Natural killer cell (primary cell): Measurements from ENCODE around the gene MT4. TPM values are rescaled to one million over a fixed set of nuclear protein-coding genes. Genes with fewer than 3 reads are reported as not detected.
"Not testable (repeated sequence)": the region's sequence is repeated elsewhere in the genome, so short reads cannot be mapped to it uniquely, and the experiment has no call there.

ENCODE experiments used
- ATAC-seq, 3 donors: fragments of 150-1000 bp in 2 of 3; fragments of 200-7000 bp in 1 of 3; cut with Tn5 transposase; 1 replicate in 1 of 3; 2 replicates in 2 of 3; pipeline ENCODE4 v1.10.0; 2021; ENCODE audit warnings: mild to moderate bottlenecking in 2 of 3, moderate library complexity in 2 of 3
- DNase-seq, 2 donors: peaks; one replicate each; pipeline versions ENCODE4 v3.0.0 to v3.0.0-alpha.2; 2013 to 2021; ENCODE audit warnings: mixed read lengths in 1 of 2
- H3K27ac ChIP-seq: one replicate; pipeline ENCODE4 v1.5.1; 2013; ENCODE audit warnings: mild to moderate bottlenecking, low read length
- H3K27me3 ChIP-seq: one replicate; pipeline ENCODE4 v1.6.1; 2013; ENCODE audit warnings: low read length; ENCODE audit not compliant: control insufficient read depth, insufficient read depth
- H3K36me3 ChIP-seq: one replicate; pipeline ENCODE4 v1.6.1; 2013; ENCODE audit warnings: low read length; ENCODE audit not compliant: control insufficient read depth, insufficient read depth
- H3K4me1 ChIP-seq: one replicate; pipeline ENCODE4 v1.6.1; 2013; ENCODE audit warnings: low read length; ENCODE audit not compliant: control insufficient read depth, insufficient read depth
- H3K4me3 ChIP-seq: one replicate; pipeline ENCODE4 v1.5.1; 2013; ENCODE audit warnings: low read length
- H3K9me3 ChIP-seq: one replicate; pipeline ENCODE4 v1.6.1; 2013; ENCODE audit warnings: low read length; ENCODE audit not compliant: control insufficient read depth, insufficient read depth
- H3K27ac Mint-ChIP-seq, 2 donors: one replicate each; pipeline ENCODE4 v1.8.0; 2022; ENCODE audit warnings: mild to moderate bottlenecking in 2 of 2, mixed read lengths in 2 of 2, moderate library complexity in 1 of 2
- H3K27me3 Mint-ChIP-seq, 2 donors: one replicate each; pipeline ENCODE4 v1.8.0; 2022; ENCODE audit warnings: low read depth in 2 of 2, mixed read lengths in 2 of 2
- H3K36me3 Mint-ChIP-seq: one replicate; pipeline ENCODE4 v1.8.0; 2022; ENCODE audit warnings: mixed read lengths
- H3K4me1 Mint-ChIP-seq, 2 donors: one replicate each; pipeline ENCODE4 v1.8.0; 2022; ENCODE audit warnings: mixed read lengths in 2 of 2
- H3K4me3 Mint-ChIP-seq: one replicate; pipeline ENCODE4 v1.8.0; 2022; ENCODE audit warnings: mild to moderate bottlenecking, moderate library complexity, mixed read lengths
- H3K9me3 Mint-ChIP-seq, 2 donors: one replicate each; pipeline ENCODE4 v1.8.0; 2022; ENCODE audit warnings: mixed read lengths in 2 of 2
- WGBS: methylation state at CpG from one replicate; pipeline ENCODE4 v1.1.7; 2013; ENCODE audit warnings: missing lambda C conversion rate; ENCODE audit not compliant: insufficient coverage; 5-methylcytosine and 5-hydroxymethylcytosine counted together
- intact Hi-C: fragments of 100-400 bp; cut with micrococcal nuclease; formaldehyde crosslinking; loops from one replicate; pipeline ENCODE4 v1.14.2; 2022
- total RNA-seq, 4 donors: library from RNA; stranded (reverse); fragments of 120-200 nt in 1 of 4; gene quantifications; one replicate each; pipeline versions ENCODE4 v1.2.3 to v1.2.4, GENCODE V29; 2013 to 2022
- TF ChIP-seq, protein P1 (sequence below): fragments of 200-600 bp; IDR thresholded peaks from one replicate; pipeline ENCODE4 v1.8.0; 2022; ENCODE audit warnings: antibody characterized with exemption

MT4 gene
- total RNA-seq, 3 donors from 2014 or later (not counting 1 experiment from before 2014, with no cell fraction given), result not detected

DNA sequence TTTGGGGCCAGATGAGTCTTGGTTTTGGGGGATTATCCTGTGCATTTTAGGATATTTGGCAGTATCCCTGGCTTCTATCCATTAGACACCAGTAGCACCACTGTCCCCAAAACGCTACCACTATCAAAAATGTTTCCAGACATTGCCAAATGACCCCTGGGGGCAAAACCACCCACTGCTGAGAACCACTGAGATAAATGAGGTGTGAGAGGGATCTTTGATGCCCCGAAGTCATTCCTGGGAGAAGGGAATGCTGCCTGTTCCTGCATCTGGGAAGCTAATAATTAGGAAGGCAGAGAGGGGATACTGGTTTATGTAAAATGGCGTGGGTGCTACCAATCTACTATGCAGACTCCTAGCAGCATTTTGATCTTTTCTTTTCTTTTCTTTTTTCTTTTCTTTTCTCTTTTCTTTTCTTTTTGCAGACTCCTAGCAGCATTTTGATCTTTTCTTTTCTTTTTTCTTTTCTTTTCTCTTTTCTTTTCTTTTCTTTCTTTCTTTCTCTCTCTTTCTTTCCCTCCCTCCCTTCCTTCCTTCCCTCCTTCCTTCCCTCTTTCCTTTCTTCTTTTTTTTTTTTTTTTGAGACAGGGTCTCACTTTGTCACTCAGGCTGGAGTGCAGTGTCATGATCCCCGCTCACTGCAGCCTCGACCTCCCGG, 15.6 kb downstream of the MT4 start:
- no peaks in the 10 kb centered on the region for H3K36me3 Mint-ChIP-seq
- H3K36me3 ChIP-seq, result no peaks in the 10 kb centered on the region
- H3K4me1 ChIP-seq, result peaks cover 7% of the 10 kb centered on the region
- no peak for DNase-seq
- no peak for ATAC-seq
- no peak overlapping the region for H3K27ac Mint-ChIP-seq
- H3K27me3 ChIP-seq, result no peaks in the 10 kb centered on the region
- H3K27me3 Mint-ChIP-seq, result peaks cover 0 to 23% of the 10 kb centered on the region in 2 donors
- WGBS, result 90% methylated on average over 4 of the region's 6 CpGs
- no peak overlapping the region for H3K4me3 ChIP-seq
- intact Hi-C loops, result no loop called here
- peaks cover 0 to 4% of the 10 kb centered on the region in 2 donors for H3K4me1 Mint-ChIP-seq
- H3K9me3 ChIP-seq, result no peaks in the 10 kb centered on the region
- no peak overlapping the region for H3K4me3 Mint-ChIP-seq
- H3K27ac ChIP-seq, result no peak overlapping the region
- TF ChIP-seq, protein P1, sequence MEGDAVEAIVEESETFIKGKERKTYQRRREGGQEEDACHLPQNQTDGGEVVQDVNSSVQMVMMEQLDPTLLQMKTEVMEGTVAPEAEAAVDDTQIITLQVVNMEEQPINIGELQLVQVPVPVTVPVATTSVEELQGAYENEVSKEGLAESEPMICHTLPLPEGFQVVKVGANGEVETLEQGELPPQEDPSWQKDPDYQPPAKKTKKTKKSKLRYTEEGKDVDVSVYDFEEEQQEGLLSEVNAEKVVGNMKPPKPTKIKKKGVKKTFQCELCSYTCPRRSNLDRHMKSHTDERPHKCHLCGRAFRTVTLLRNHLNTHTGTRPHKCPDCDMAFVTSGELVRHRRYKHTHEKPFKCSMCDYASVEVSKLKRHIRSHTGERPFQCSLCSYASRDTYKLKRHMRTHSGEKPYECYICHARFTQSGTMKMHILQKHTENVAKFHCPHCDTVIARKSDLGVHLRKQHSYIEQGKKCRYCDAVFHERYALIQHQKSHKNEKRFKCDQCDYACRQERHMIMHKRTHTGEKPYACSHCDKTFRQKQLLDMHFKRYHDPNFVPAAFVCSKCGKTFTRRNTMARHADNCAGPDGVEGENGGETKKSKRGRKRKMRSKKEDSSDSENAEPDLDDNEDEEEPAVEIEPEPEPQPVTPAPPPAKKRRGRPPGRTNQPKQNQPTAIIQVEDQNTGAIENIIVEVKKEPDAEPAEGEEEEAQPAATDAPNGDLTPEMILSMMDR, result no peak
- H3K9me3 Mint-ChIP-seq, result no peaks in the 10 kb centered on the region

DNA sequence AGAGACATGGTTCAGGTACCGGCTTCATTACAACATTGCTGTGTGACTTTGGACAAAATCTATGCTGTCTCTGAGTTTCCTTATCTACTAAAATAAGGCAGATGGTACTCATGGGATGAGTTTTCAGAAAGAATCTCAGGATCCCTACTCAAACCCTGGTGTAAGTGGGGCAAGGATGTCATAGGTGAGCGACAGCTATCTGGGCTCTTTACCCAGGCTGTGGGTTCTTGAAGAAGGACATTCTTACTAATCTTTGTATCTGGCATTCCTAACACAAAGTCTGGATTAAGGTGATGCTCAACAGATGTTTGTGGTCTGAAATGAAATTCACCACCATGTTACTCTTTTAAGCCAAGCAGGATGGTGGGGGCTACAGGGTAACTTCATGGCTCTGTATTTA, 18.0 kb downstream of the MT4 start:
- H3K36me3 Mint-ChIP-seq, H3K9me3 Mint-ChIP-seq, H3K4me3 ChIP-seq, H3K4me3 Mint-ChIP-seq, H3K27me3 ChIP-seq, H3K36me3 ChIP-seq, H3K4me1 Mint-ChIP-seq, ATAC-seq, H3K4me1 ChIP-seq, H3K27ac Mint-ChIP-seq, intact Hi-C loops, H3K27ac ChIP-seq, DNase-seq, H3K9me3 ChIP-seq: not testable (repeated sequence)
- WGBS, result 100% methylated on average over 2 of the region's 2 CpGs
- H3K27me3 Mint-ChIP-seq, result peaks cover 13 to 29% of the 10 kb centered on the region in 2 donors

DNA sequence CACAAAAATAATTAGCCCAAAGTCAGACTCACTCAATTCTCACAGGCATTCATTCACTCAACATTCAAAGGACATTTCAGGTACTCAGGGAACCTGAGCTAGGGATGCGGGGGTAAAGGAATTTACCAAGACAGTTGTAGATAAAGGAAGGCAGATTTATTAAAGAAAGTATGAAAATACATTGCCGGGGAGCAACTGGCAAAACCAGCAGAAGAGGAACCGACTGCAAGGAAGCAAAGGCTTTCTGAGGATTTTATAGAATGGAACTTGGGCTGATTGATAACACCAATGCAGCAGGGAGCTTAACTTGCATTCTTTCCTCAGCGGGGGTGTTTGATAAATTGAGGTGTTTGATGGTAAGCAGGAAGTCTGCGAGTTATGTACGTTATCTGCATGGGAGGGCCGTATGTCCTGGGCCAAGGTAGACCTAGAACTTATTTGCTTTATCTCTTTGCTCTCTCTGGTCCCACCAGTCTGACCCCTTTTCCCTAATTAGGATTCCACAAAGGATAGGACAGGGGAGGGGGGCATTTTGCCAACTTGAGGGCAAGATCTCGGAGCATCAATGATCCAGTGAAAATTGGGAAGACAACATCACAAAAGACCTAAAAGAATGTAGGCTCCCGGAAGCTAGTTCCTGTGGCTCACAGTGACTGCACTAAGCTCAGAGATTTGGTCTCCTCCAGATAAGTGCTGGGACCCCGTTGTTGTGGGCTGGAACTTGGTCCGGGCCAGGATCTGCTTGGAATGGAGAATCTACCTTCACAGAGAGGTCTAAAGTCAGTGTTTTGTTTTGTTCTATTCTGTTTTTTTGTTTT, 18.7 kb downstream of the MT4 start:
- no peak for ATAC-seq
- H3K9me3 ChIP-seq, result no peaks in the 10 kb centered on the region
- no peaks in the 10 kb centered on the region for H3K36me3 Mint-ChIP-seq
- peaks cover 20 to 32% of the 10 kb centered on the region in 2 donors for H3K27me3 Mint-ChIP-seq
- no peak overlapping the region for H3K4me3 Mint-ChIP-seq
- H3K4me3 ChIP-seq, result no peak overlapping the region
- no peaks in the 10 kb centered on the region for H3K27me3 ChIP-seq
- no peaks in the 10 kb centered on the region for H3K4me1 ChIP-seq
- intact Hi-C loops, result no loop called here
- no peaks in the 10 kb centered on the region for H3K36me3 ChIP-seq
- no peak overlapping the region for H3K27ac ChIP-seq
- no peaks in the 10 kb centered on the region for H3K4me1 Mint-ChIP-seq
- TF ChIP-seq, protein P1, result no peak
- H3K27ac Mint-ChIP-seq, result no peak overlapping the region
- WGBS, result 85% methylated on average over 11 of the region's 11 CpGs
- H3K9me3 Mint-ChIP-seq, result no peaks in the 10 kb centered on the region
- no peak for DNase-seq

DNA sequence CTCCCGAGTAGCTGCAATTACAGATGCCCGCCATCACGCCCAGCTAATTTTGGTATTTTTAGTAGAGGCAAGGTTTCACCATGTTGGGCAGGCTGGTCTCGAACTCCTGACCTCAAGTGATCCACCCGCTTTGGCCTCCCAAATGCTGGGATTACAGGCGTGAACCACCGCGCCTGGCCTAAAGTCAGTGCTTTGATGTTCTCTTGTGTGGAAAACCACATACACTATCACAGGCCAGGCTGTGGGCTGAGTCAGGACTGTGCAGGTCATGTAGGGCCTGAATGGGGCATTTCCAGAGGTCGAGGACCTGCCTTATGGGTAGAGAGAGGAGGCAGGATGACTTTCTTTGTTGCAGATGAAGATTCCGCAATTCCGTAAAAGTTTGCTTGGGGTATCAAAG, 19.4 kb downstream of the MT4 start:
- Mint-ChIP-seq H3K27me3 (peaks cover 25 to 36% of the 10 kb centered on the region in 2 donors), H3K36me3 (no peaks in the 10 kb centered on the region), H3K9me3 (no peaks in the 10 kb centered on the region), H3K4me3 (no peak overlapping the region), H3K27ac (no peak overlapping the region), H3K4me1 (peaks cover 0 to 4% of the 10 kb centered on the region in 2 donors)
- ATAC-seq (no peak), DNase-seq (no peak)
- Histone ChIP-seq H3K4me1 (no peaks in the 10 kb centered on the region), H3K36me3 (no peaks in the 10 kb centered on the region), H3K27ac (no peak overlapping the region), H3K9me3 (no peaks in the 10 kb centered on the region), H3K4me3 (no peak overlapping the region), H3K27me3 (no peaks in the 10 kb centered on the region)
- intact Hi-C loops, result no loop called here
- TF ChIP-seq, protein P1, result no peak
- WGBS, result 76% methylated on average over 11 of the region's 11 CpGs
